ENCODE results near the gene AUTS2.

GRCh38 chr7:70463352-70463938 is 865.2 kb downstream of the AUTS2 start:
- TF ChIP-seq POLR2A (IDR thresholded peaks at IDR 0.05; ENCODE audit: low read depth, low read length) (no peak), TAF1 (IDR thresholded peaks at IDR 0.05; ENCODE audit: low read depth, low read length) (no peak), POLR2AphosphoS5 (IDR thresholded peaks at IDR 0.05; ENCODE audit: low read depth, low read length) (no peak), SPI1 (IDR thresholded peaks at IDR 0.05; ENCODE audit: low read depth, low read length) (no peak), PAX5 (IDR thresholded peaks at IDR 0.05; ENCODE audit: insufficient read depth, low read length, severe bottlenecking) (no peak)

Data from GM12891 (cell line).